Measurements from ENCODE around the gene NLRP8. TPM values are rescaled to one million over a fixed set of nuclear protein-coding genes. Genes with fewer than 3 reads are reported as not detected.

The NLRP8 gene
- total and polyA plus RNA-seq, 9 of the 15 experiments (the other 6 are each of a cell fraction or from before 2014, with no cell fraction given) = not detected

- TF ChIP-seq TFE3 (CRISPR knock-in tag; IDR thresholded peaks at IDR 0.05) (peak; percentile 94), ZNF780A (CRISPR knock-in tag; IDR thresholded peaks at IDR 0.05) (no peak), EWSR1 (IDR thresholded peaks at IDR 0.05; ENCODE audit: borderline replicate concordance, low read depth, partially characterized antibody) (no peak), MED1 (CRISPR knock-in tag; IDR thresholded peaks at IDR 0.05; ENCODE audit: borderline replicate concordance) (no peak), TFAP4 (CRISPR knock-in tag; IDR thresholded peaks at IDR 0.05; ENCODE audit: borderline replicate concordance) (no peak)
These were observed 37.6 kb downstream of the NLRP8 start (continued) for GRCh38 chr19:55985254-55985653.

- H3K9ac ChIP-seq (ENCODE audit: insufficient read depth in 1 of 2, low read depth in 2 of 2, low read length in 2 of 2) = 0 out of 4 replicates have a peak within 1 kb of the TSS, but pooled peaks of 1 of the 2 experiments have one; percentile 45
- WGBS (ENCODE audit: insufficient coverage, low coverage, missing lambda C conversion rate) = 0% methylated on average over 10 of the region's 10 CpGs
- H3K4me2 ChIP-seq (ENCODE audit: insufficient read depth, low read length) = no peak within 1 kb of the TSS
- BruUV-seq (replicated peaks) = no TSS peak
- H3K4me3 ChIP-seq = no peak within 1 kb of the TSS
- intact Hi-C loops (cut with micrococcal nuclease) (no loop called here), in situ Hi-C loops (cut with MboI) (no loop called here)
- H3K27ac ChIP-seq (ENCODE audit: extremely low read depth, low read depth, low read length) = no peak within 1 kb of the TSS
- no peak within 1 kb of the TSS for H2AFZ ChIP-seq (ENCODE audit: low read depth, low read length)
- TF ChIP-seq HDAC8 (tag; IDR thresholded peaks at IDR 0.05) (no peak), E2F6 (IDR thresholded peaks at IDR 0.05; ENCODE audit: borderline replicate concordance in 1 of 2, extremely low read depth in 1 of 2, insufficient read depth in 1 of 2, insufficient read length in 1 of 2, low read depth in 1 of 2, low read length in 1 of 2, poor library complexity in 1 of 2, severe bottlenecking in 1 of 2) (peak in 1 of 2 experiments; percentile 37), CTCFL (IDR thresholded peaks at IDR 0.05; ENCODE audit: borderline replicate concordance, insufficient read depth, low read depth, low read length, poor library complexity, severe bottlenecking) (no peak), ARID1B (IDR thresholded peaks at IDR 0.05) (no peak), USF2 (CRISPR knock-in tag; IDR thresholded peaks at IDR 0.05) (0 out of 2 replicates have a peak, but pooled peaks have one; percentile 7), EGR1 (conservative IDR thresholded peaks at IDR 0.05) (peak; percentile 34; the same call in 1 of the 2 replicates)
- FAIRE-seq (no peak), DNase-seq (ENCODE audit: extremely low read depth in 1 of 4, low spot score in 3 of 4) (peak in 1 of 4 experiments; percentile 22), ATAC-seq (peak; percentile 66; the same call in 2 of the 3 replicates)
- H4K20me1 ChIP-seq (replicated peaks; ENCODE audit: control insufficient read depth, insufficient read depth, low read length) = no peaks in the 10 kb centered on the region
- H3K27me3 ChIP-seq (ENCODE audit: control insufficient read depth in 2 of 2, insufficient read depth in 2 of 2, low read length in 2 of 2) = peaks cover 0 to 4% of the 10 kb centered on the region in 2 experiments; a peak in 2 of 5 replicates
- H3K4me1 ChIP-seq (replicated peaks in 1 of 2; ENCODE audit: control insufficient read depth in 2 of 2, insufficient read depth in 2 of 2, low read length in 2 of 2) = peaks cover 0 to 5% of the 10 kb centered on the region in 2 experiments; a peak in 2 of 5 replicates
- no peaks in the 10 kb centered on the region for H3K9me1 ChIP-seq (ENCODE audit: control insufficient read depth, insufficient read depth, low read length)
- CTCF ChIA-PET (ENCODE audit: low intra/inter-chr PET ratio) = no interaction called here
- no peaks in the 10 kb centered on the region for H3K9me3 ChIP-seq (replicated peaks; ENCODE audit: control insufficient read depth, insufficient read depth, low read depth, low read length)
- POLR2A ChIA-PET = no interaction called here
- H3K36me3 ChIP-seq (ENCODE audit: control insufficient read depth, insufficient read depth, low read length) = no peaks in the 10 kb centered on the region
- H3K79me2 ChIP-seq (ENCODE audit: control insufficient read depth, insufficient read depth, low read length) = no peaks in the 10 kb centered on the region
These were observed 38.9 kb downstream of the NLRP8 start, which contains the start of gene NLRP5 for GRCh38 chr19:55986487-55986886. Gene NLRP5, plus strand, starts transcription at chr19:55986775.

Data from K562 (cell line).